A549 treated with AZD9567 at 1 μM for 4 hours (cell line): ENCODE data around the gene ENO2. TPM values are rescaled to one million over a fixed set of nuclear protein-coding genes. Genes with fewer than 3 reads are reported as not detected.

Experiments used
- total RNA-seq: library from RNA; stranded (reverse); fragments of 200-300 nt; extraction: Qiagen RNA extraction; gene quantifications from 5 replicates; pipeline ENCODE4 v1.2.3, GENCODE V29; 2022; ENCODE audit not compliant: insufficient read depth

The ENO2 gene
- 30.6 to 40.9 TPM (median 38.3 TPM) in 5 replicates for total RNA-seq

GRCh38 chr12:6914246-6914946 lies at the start of gene ENO2:
Gene ENO2 (plus strand): TSS chr12:6914580. CDS start chr12:6915833, 1,253 bp downstream.

GRCh38 chr12:6867413-6868210 lies 46.8 kb upstream of the ENO2 start, which contains the start of gene TPI1:
Gene TPI1 (plus strand): TSS chr12:6867531. CDS start chr12:6867567, 36 bp downstream.

GRCh38 chr12:6873094-6874014 lies 41.0 kb upstream of the ENO2 start, which contains the start of gene SPSB2:
Gene SPSB2 (minus strand): TSS chr12:6873303. CDS start chr12:6872901, 402 bp downstream.

GRCh38 chr12:6904280-6905276 lies 9.8 kb upstream of the ENO2 start, which contains the start of gene LRRC23:
Gene LRRC23 (plus strand): TSS chr12:6904822. CDS start chr12:6905634, 812 bp downstream.

GRCh38 chr12:6927379-6928021 lies 13.1 kb downstream of the ENO2 start, which contains the start of gene ATN1:
Gene ATN1 (plus strand): TSS chr12:6927959. CDS start chr12:6934002, 6,043 bp downstream.

GRCh38 chr12:6943722-6944380 lies 29.5 kb downstream of the ENO2 start, which contains the start of the genes C12orf57 and RNU7-1:
Gene C12orf57 (plus strand): TSS chr12:6944022. CDS start chr12:6944122, 100 bp downstream.
Gene RNU7-1 (plus strand): TSS chr12:6943816.

GRCh38 chr12:6950811-6951540 lies 36.6 kb downstream of the ENO2 start, which contains the start of gene PTPN6:
Gene PTPN6 (plus strand): TSS chr12:6951356. CDS start chr12:6951513, 157 bp downstream.

Other genes with a start within 250 kb of the ENO2 start
- gene ZNF384, start 225.2 kb upstream of the ENO2 start, total RNA-seq, result 39.7 to 58.0 TPM (median 53.1 TPM) in 5 replicates
- gene PIANP, start 213.8 kb upstream of the ENO2 start, total RNA-seq, result 0.70 to 1.3 TPM (median 0.88 TPM) in 4 of 5 replicates, not detected in the other
- gene COPS7A, start 190.5 kb upstream of the ENO2 start, total RNA-seq, result 47.5 to 54.4 TPM (median 53.6 TPM) in 5 replicates
- 216 to 307 TPM (median 306 TPM) in 5 replicates for gene MLF2, start 161.4 kb upstream of the ENO2 start, total RNA-seq
- gene PTMS, start 148.2 kb upstream of the ENO2 start, total RNA-seq, result 562 to 891 TPM (median 827 TPM) in 5 replicates
- 1.3 to 2.6 TPM (median 1.8 TPM) in 4 of 5 replicates, not detected in the other for gene LAG3, start 142.1 kb upstream of the ENO2 start, total RNA-seq
- gene CD4, start 125.1 kb upstream of the ENO2 start, total RNA-seq, result not detected in 5 replicates
- 0.26 to 0.77 TPM (median 0.49 TPM) in 4 of 5 replicates, not detected in the other for gene GPR162, start 92.8 kb upstream of the ENO2 start, total RNA-seq
- 25.6 to 33.1 TPM (median 27.2 TPM) in 5 replicates for gene P3H3, start 86.2 kb upstream of the ENO2 start, total RNA-seq
- 1.8 to 2.6 TPM (median 2.3 TPM) in 5 replicates for gene GNB3, start 73.7 kb upstream of the ENO2 start, total RNA-seq
- 74.0 to 83.9 TPM (median 80.1 TPM) in 5 replicates for gene CDCA3, start 63.3 kb upstream of the ENO2 start, total RNA-seq
- 72.6 to 116 TPM (median 80.7 TPM) in 5 replicates for gene USP5, start 62.4 kb upstream of the ENO2 start, total RNA-seq
- gene TPI1, start 47.0 kb upstream of the ENO2 start, total RNA-seq, result 1,375 to 1,687 TPM (median 1,661 TPM) in 5 replicates
- 21.0 to 30.0 TPM (median 28.3 TPM) in 5 replicates for gene SPSB2, start 41.3 kb upstream of the ENO2 start, total RNA-seq
- gene LRRC23, start 9.8 kb upstream of the ENO2 start, total RNA-seq, result 15.3 to 19.8 TPM (median 16.2 TPM) in 5 replicates
- 47.5 to 69.4 TPM (median 68.1 TPM) in 5 replicates for gene ATN1, start 13.4 kb downstream of the ENO2 start, total RNA-seq
- not detected in 5 replicates for gene RNU7-1, start 29.2 kb downstream of the ENO2 start, total RNA-seq
- gene C12orf57, start 29.4 kb downstream of the ENO2 start, total RNA-seq, result 259 to 307 TPM (median 297 TPM) in 5 replicates
- 10.5 to 25.7 TPM (median 11.5 TPM) in 5 replicates for gene PTPN6, start 36.8 kb downstream of the ENO2 start, total RNA-seq
- 290 to 340 TPM (median 329 TPM) in 5 replicates for gene PHB2, start 56.1 kb downstream of the ENO2 start, total RNA-seq
- 53.4 to 60.9 TPM (median 56.4 TPM) in 5 replicates for gene EMG1, start 56.3 kb downstream of the ENO2 start, total RNA-seq
- gene LPCAT3, start 103.9 kb downstream of the ENO2 start, total RNA-seq, result 27.5 to 38.6 TPM (median 29.5 TPM) in 5 replicates
- gene C1S, start 146.1 kb downstream of the ENO2 start, total RNA-seq, result 39.1 to 53.4 TPM (median 42.2 TPM) in 5 replicates
- gene C1R, start 177.9 kb downstream of the ENO2 start, total RNA-seq, result 26.0 to 42.6 TPM (median 27.5 TPM) in 5 replicates
- 10.8 to 17.2 TPM (median 13.2 TPM) in 5 replicates for gene C1RL, start 194.6 kb downstream of the ENO2 start, total RNA-seq
- gene RBP5, start 214.3 kb downstream of the ENO2 start, total RNA-seq, result not detected in 5 replicates
- gene CLSTN3, start 215.8 kb downstream of the ENO2 start, total RNA-seq, result 13.4 to 19.7 TPM (median 15.2 TPM) in 5 replicates